Panc1 (cell line): ENCODE measurements around the gene LRRC4. TPM values are rescaled to one million over a fixed set of nuclear protein-coding genes. Genes with fewer than 3 reads are reported as not detected.

ENCODE experiments used
- ATAC-seq: fragments of 200-7000 bp; cut with Tn5 transposase; 2 replicates; pipeline ENCODE4 v1.9.1; 2020; ENCODE audit warnings: mild to moderate bottlenecking, moderate library complexity
- BruUV-seq: library from RNA; stranded (reverse); fragments of 400-500 nt; replicated peaks from 2 replicates; lab custom pipeline; 2021; lab: Mats Ljungman, UMichigan
- CTCF ChIA-PET: fragments of 300-600 bp; sonication (Branson Sonifier 250); formaldehyde crosslinking; loops from one replicate; lab custom pipeline; 2022; ENCODE audit warnings: antibody characterized with exemption; lab: Charles Lee
- POLR2A ChIA-PET: fragments of 300-600 bp; sonication (Branson Sonifier 250); formaldehyde crosslinking; loops from one replicate; lab custom pipeline; 2022; ENCODE audit warnings: antibody characterized with exemption; lab: Charles Lee
- DNase-seq: peaks from one replicate; pipeline ENCODE4 v3.0.0-alpha.2; 2010; ENCODE audit warnings: low read depth, low spot score
- H3K27ac ChIP-seq: 2 replicates; pipeline ENCODE4 v1.5.1; 2011; ENCODE audit warnings: mild to moderate bottlenecking, low read length, inconsistent platforms
- H3K27me3 ChIP-seq: fragments of 200-500 bp; sonication (Bioruptor generic); 2 replicates; pipeline ENCODE4 v1.6.0; 2014; ENCODE audit warnings: low read length, inconsistent platforms; ENCODE audit not compliant: control insufficient read depth, insufficient read depth
- H3K36me3 ChIP-seq: fragments of 200-500 bp; sonication (Bioruptor generic); 2 replicates; pipeline ENCODE4 v1.5.1; 2014; ENCODE audit warnings: inconsistent platforms, mild to moderate bottlenecking, low read length, moderate library complexity; ENCODE audit not compliant: control insufficient read depth, insufficient read depth
- H3K4me1 ChIP-seq: 2 replicates; pipeline ENCODE4 v1.5.1; 2011; ENCODE audit warnings: inconsistent platforms, mild to moderate bottlenecking, low read length, moderate library complexity; ENCODE audit not compliant: control insufficient read depth, insufficient read depth
- H3K4me3 ChIP-seq, 2 experiments: 2 replicates each; pipeline ENCODE4 v1.5.1; 2011 to 2012; ENCODE audit warnings: low read depth in 2 of 2, low read length in 2 of 2, mild to moderate bottlenecking in 2 of 2, inconsistent platforms in 1 of 2, moderate library complexity in 1 of 2
- H3K9me3 ChIP-seq: fragments of 200-500 bp; sonication (Bioruptor generic); 2 replicates; pipeline ENCODE4 v1.5.1; 2014; ENCODE audit warnings: low read depth, mild to moderate bottlenecking, inconsistent platforms, low read length, moderate library complexity; ENCODE audit not compliant: control insufficient read depth, insufficient read depth
- POLR2AphosphoS5 ChIP-seq: IDR thresholded peaks from 2 replicates; pipeline ENCODE4 v1.6.1; 2012; ENCODE audit warnings: mild to moderate bottlenecking, low read depth, low read length, moderate library complexity
- SIN3A ChIP-seq: IDR thresholded peaks from 2 replicates; pipeline ENCODE4 v1.6.1; 2012; ENCODE audit warnings: low read depth, mild to moderate bottlenecking, low read length, moderate library complexity, borderline replicate concordance; ENCODE audit not compliant: insufficient read depth
- TCF7L2 ChIP-seq: IDR thresholded peaks from 2 replicates; pipeline ENCODE4 v1.6.1; 2011; ENCODE audit warnings: mild to moderate bottlenecking, low read depth, low read length, inconsistent platforms
- in situ Hi-C: cut with HindIII; loops from 2 replicates; pipeline ENCODE4 v1.10.0; 2016; ENCODE audit warnings: low sequenced_read_pairs, low pct_unique_long_range_greater_than_20kb
- intact Hi-C: fragments of 100-400 bp; cut with micrococcal nuclease; formaldehyde crosslinking; loops from one replicate; pipeline ENCODE4 v1.10.0; 2022; ENCODE audit not compliant: unreplicated experiment
- total RNA-seq: library from RNA; stranded (reverse); gene quantifications from one replicate; pipeline ENCODE4 v1.2.1, GENCODE V29; 2021; ENCODE audit not compliant: unreplicated experiment
- TF ChIP-seq, protein P1 (sequence below): fragments of 450-650 bp; IDR thresholded peaks from 2 replicates; pipeline ENCODE4 v1.5.1; 2017; ENCODE audit warnings: mild to moderate bottlenecking
- TF ChIP-seq, protein P2 (sequence below), 2 experiments: IDR thresholded peaks; 2 replicates each; pipeline ENCODE4 v1.6.1; 2011 to 2012; ENCODE audit warnings: low read depth in 2 of 2, control low read depth in 1 of 2, low read length in 1 of 2, mild to moderate bottlenecking in 1 of 2, moderate library complexity in 1 of 2; ENCODE audit not compliant: insufficient read depth in 1 of 2

LRRC4 gene
- total RNA-seq, 1 experiment from 2014 or later: not detected

DNA sequence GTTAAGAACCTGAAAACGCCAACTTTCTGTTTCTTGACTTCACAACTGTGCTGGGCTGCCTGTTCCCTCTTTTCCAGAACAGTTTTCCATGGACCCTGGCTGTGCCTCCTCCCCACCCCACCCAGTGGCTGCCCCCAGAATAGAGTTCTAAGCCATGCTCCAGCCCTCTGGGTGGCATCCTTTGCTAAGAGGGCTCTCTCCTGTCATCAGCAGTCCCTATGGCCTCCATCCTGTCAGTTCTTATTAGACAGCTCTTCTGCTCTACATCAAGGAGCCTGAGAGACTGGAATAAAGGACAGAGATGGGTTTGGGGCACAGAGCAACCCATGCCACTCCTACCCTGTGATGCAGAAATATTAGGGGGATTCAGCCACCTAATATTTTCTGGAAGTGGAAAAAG lies 13.9 kb upstream of the LRRC4 start:
- in situ Hi-C loops: no loop called here
- ATAC-seq: no peak; the same call in 1 of the 2 replicates

DNA sequence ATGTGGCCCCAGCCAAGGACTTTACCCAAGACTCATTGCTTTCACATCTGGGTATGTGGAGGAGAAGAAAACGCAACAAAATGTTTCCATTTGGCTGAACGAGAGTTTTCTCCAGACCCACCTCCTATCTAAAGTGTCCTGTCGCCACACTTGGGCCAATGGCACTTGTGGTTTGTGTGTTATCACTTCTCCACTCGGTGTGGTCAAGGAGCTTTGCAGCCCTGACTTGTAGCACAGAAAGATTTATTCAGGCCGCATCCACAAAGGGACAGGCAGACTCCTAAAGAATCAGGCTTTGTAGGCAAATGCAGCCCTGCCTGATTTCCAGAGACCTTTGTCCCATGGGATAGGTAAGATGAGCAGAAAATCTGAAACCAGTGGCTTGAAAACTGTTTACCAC lies 12.8 kb upstream of the LRRC4 start:
- no peak overlapping the region for H3K4me3 ChIP-seq
- DNase-seq (no peak), ATAC-seq (no peak)
- H3K4me1 ChIP-seq: no peaks in the 10 kb centered on the region
- no peaks in the 10 kb centered on the region for H3K36me3 ChIP-seq
- H3K27ac ChIP-seq: no peak overlapping the region
- TF ChIP-seq, protein P1, sequence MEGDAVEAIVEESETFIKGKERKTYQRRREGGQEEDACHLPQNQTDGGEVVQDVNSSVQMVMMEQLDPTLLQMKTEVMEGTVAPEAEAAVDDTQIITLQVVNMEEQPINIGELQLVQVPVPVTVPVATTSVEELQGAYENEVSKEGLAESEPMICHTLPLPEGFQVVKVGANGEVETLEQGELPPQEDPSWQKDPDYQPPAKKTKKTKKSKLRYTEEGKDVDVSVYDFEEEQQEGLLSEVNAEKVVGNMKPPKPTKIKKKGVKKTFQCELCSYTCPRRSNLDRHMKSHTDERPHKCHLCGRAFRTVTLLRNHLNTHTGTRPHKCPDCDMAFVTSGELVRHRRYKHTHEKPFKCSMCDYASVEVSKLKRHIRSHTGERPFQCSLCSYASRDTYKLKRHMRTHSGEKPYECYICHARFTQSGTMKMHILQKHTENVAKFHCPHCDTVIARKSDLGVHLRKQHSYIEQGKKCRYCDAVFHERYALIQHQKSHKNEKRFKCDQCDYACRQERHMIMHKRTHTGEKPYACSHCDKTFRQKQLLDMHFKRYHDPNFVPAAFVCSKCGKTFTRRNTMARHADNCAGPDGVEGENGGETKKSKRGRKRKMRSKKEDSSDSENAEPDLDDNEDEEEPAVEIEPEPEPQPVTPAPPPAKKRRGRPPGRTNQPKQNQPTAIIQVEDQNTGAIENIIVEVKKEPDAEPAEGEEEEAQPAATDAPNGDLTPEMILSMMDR: no peak
- TF ChIP-seq, protein P2, sequence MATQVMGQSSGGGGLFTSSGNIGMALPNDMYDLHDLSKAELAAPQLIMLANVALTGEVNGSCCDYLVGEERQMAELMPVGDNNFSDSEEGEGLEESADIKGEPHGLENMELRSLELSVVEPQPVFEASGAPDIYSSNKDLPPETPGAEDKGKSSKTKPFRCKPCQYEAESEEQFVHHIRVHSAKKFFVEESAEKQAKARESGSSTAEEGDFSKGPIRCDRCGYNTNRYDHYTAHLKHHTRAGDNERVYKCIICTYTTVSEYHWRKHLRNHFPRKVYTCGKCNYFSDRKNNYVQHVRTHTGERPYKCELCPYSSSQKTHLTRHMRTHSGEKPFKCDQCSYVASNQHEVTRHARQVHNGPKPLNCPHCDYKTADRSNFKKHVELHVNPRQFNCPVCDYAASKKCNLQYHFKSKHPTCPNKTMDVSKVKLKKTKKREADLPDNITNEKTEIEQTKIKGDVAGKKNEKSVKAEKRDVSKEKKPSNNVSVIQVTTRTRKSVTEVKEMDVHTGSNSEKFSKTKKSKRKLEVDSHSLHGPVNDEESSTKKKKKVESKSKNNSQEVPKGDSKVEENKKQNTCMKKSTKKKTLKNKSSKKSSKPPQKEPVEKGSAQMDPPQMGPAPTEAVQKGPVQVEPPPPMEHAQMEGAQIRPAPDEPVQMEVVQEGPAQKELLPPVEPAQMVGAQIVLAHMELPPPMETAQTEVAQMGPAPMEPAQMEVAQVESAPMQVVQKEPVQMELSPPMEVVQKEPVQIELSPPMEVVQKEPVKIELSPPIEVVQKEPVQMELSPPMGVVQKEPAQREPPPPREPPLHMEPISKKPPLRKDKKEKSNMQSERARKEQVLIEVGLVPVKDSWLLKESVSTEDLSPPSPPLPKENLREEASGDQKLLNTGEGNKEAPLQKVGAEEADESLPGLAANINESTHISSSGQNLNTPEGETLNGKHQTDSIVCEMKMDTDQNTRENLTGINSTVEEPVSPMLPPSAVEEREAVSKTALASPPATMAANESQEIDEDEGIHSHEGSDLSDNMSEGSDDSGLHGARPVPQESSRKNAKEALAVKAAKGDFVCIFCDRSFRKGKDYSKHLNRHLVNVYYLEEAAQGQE (IDR thresholded peaks at IDR 0.05; ENCODE audit: insufficient read depth in 1 of 2, low read depth in 2 of 2, low read length in 1 of 2): no peak
- TF ChIP-seq POLR2AphosphoS5: no peak
- TF ChIP-seq SIN3A: no peak
- no peak for TF ChIP-seq TCF7L2
- no peaks in the 10 kb centered on the region for H3K27me3 ChIP-seq
- no TSS peak for BruUV-seq
- intact Hi-C loops: no loop called here
- H3K9me3 ChIP-seq: no peaks in the 10 kb centered on the region
- ChIA-PET POLR2A (no interaction called here), CTCF (no interaction called here)
- in situ Hi-C loops: no loop called here

More for the DNA sequence above, 13.9 kb upstream of the LRRC4 start:
- POLR2A ChIA-PET: no interaction called here
- no peaks in the 10 kb centered on the region for H3K36me3 ChIP-seq
- H3K4me3 ChIP-seq: no peak overlapping the region
- H3K27me3 ChIP-seq: no peaks in the 10 kb centered on the region
- H3K27ac ChIP-seq: no peak overlapping the region
- intact Hi-C loops: no loop called here
- TF ChIP-seq, protein P2 (IDR thresholded peaks at IDR 0.05; ENCODE audit: insufficient read depth in 1 of 2, low read depth in 2 of 2, low read length in 1 of 2): no peak
- TF ChIP-seq SIN3A: no peak
- TF ChIP-seq POLR2AphosphoS5: no peak
- no peak for TF ChIP-seq TCF7L2
- TF ChIP-seq, protein P1: no peak
- H3K9me3 ChIP-seq: no peaks in the 10 kb centered on the region
- no TSS peak for BruUV-seq
- CTCF ChIA-PET: no interaction called here
- H3K4me1 ChIP-seq: no peaks in the 10 kb centered on the region
- DNase-seq: no peak
